Activated CD4-positive, alpha-beta T cell treated with anti-CD3 and anti-CD28 coated beads, Interleukin-2, amount 10 ng/mL, durations not matched to agents 24 days and 14 days (primary cell): ENCODE data around the gene TAGLN2. TPM values are rescaled to one million over a fixed set of nuclear protein-coding genes. Genes with fewer than 3 reads are reported as not detected.
A peak's percentile ranks its signal among the peaks of the same experiment; 100 is the strongest.

ENCODE experiments used
- DNase-seq: peaks from one replicate; pipeline ENCODE4 v3.0.0; 2022
- H3K27ac Mint-ChIP-seq: one replicate; pipeline ENCODE4 v1.8.0; 2022; ENCODE audit warnings: mild to moderate bottlenecking, mixed read lengths
- H3K27me3 Mint-ChIP-seq: one replicate; pipeline ENCODE4 v1.8.0; 2022; ENCODE audit warnings: mixed read lengths
- H3K36me3 Mint-ChIP-seq: one replicate; pipeline ENCODE4 v1.8.0; 2022; ENCODE audit warnings: low read depth, mild to moderate bottlenecking, mixed read lengths
- H3K4me1 Mint-ChIP-seq: one replicate; pipeline ENCODE4 v1.8.0; 2021; ENCODE audit warnings: mixed read lengths
- H3K4me3 Mint-ChIP-seq: one replicate; pipeline ENCODE4 v1.8.0; 2022; ENCODE audit warnings: mild to moderate bottlenecking, moderate library complexity, mixed read lengths
- H3K9me3 Mint-ChIP-seq: one replicate; pipeline ENCODE4 v1.8.0; 2021; ENCODE audit warnings: mixed read lengths
- intact Hi-C: fragments of 100-400 bp; cut with micrococcal nuclease; formaldehyde crosslinking; loops from one replicate; pipeline ENCODE4 v1.15.1; 2023
- total RNA-seq: library from RNA; stranded (reverse); gene quantifications from 2 replicates; pipeline ENCODE4 v1.2.3, GENCODE V29; 2022

Gene TAGLN2
- total RNA-seq, 1 donor from 2014 or later, result 488 TPM

- H3K27ac Mint-ChIP-seq, result no peak overlapping the region
- H3K27me3 Mint-ChIP-seq, result peaks cover 63% of the 10 kb centered on the region
- H3K4me3 Mint-ChIP-seq, result no peak overlapping the region
- DNase-seq, result no peak
- H3K36me3 Mint-ChIP-seq, result no peaks in the 10 kb centered on the region
- no peaks in the 10 kb centered on the region for H3K9me3 Mint-ChIP-seq
- intact Hi-C loops, result no loop called here
- H3K4me1 Mint-ChIP-seq, result peaks cover 6% of the 10 kb centered on the region
These were observed 18.8 kb upstream of the TAGLN2 start for GRCh38 chr1:159943908-159944622.

- no peak for DNase-seq
- H3K36me3 Mint-ChIP-seq, result no peaks in the 10 kb centered on the region
- no peaks in the 10 kb centered on the region for H3K9me3 Mint-ChIP-seq
- intact Hi-C loops, result no loop called here
- H3K4me1 Mint-ChIP-seq, result peaks cover 8% of the 10 kb centered on the region
- peaks cover 64% of the 10 kb centered on the region for H3K27me3 Mint-ChIP-seq
- H3K27ac Mint-ChIP-seq, result no peak overlapping the region
- no peak overlapping the region for H3K4me3 Mint-ChIP-seq
These were observed 18.0 kb upstream of the TAGLN2 start for GRCh38 chr1:159943278-159943640.

GRCh38 chr1:159942632-159943277 lies 17.4 kb upstream of the TAGLN2 start:
- H3K27me3 Mint-ChIP-seq, result peaks cover 59% of the 10 kb centered on the region
- no peak overlapping the region for H3K27ac Mint-ChIP-seq
- no peak for DNase-seq
- H3K9me3 Mint-ChIP-seq, result no peaks in the 10 kb centered on the region
- peaks cover 13% of the 10 kb centered on the region for H3K4me1 Mint-ChIP-seq
- H3K4me3 Mint-ChIP-seq, result no peak overlapping the region
- intact Hi-C loops, result no loop called here
- no peaks in the 10 kb centered on the region for H3K36me3 Mint-ChIP-seq

- no peak overlapping the region for H3K27ac Mint-ChIP-seq
- H3K4me1 Mint-ChIP-seq, result peaks cover 16% of the 10 kb centered on the region
- H3K9me3 Mint-ChIP-seq, result no peaks in the 10 kb centered on the region
- no peak overlapping the region for H3K4me3 Mint-ChIP-seq
- intact Hi-C loops, result no loop called here
- H3K36me3 Mint-ChIP-seq, result no peaks in the 10 kb centered on the region
- no peak for DNase-seq
- peaks cover 53% of the 10 kb centered on the region for H3K27me3 Mint-ChIP-seq
These were observed 16.6 kb upstream of the TAGLN2 start for GRCh38 chr1:159941591-159942560.

DNA sequence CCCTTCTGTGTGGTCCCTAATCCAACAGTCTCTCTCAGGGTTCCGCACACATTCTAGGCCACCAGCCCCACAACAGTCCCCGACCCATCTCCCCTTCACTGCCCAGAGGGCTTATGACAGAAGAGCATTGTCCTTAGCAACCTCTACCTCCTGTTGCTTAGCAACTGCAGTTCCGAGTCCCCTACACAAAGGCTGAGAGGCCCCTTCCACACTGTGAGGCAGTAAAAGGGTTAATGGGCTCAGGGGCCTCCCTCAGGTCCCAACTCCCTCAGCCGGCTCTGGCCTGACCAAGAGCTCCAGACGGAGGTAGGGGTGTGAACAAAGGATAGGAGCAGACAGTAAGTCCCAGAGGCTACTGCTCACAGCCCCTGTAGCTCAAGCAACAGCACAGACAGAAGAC lies 15.8 kb upstream of the TAGLN2 start:
- Mint-ChIP-seq H3K27me3 (peaks cover 48% of the 10 kb centered on the region), H3K9me3 (no peaks in the 10 kb centered on the region), H3K4me1 (peaks cover 20% of the 10 kb centered on the region), H3K4me3 (no peak overlapping the region), H3K27ac (no peak overlapping the region), H3K36me3 (no peaks in the 10 kb centered on the region)
- intact Hi-C loops, result no loop called here
- DNase-seq, result no peak

- H3K27ac Mint-ChIP-seq, result no peak overlapping the region
- peaks cover 43% of the 10 kb centered on the region for H3K27me3 Mint-ChIP-seq
- peaks cover 15% of the 10 kb centered on the region for H3K4me1 Mint-ChIP-seq
- intact Hi-C loops, result no loop called here
- H3K36me3 Mint-ChIP-seq, result no peaks in the 10 kb centered on the region
- no peak for DNase-seq
- H3K4me3 Mint-ChIP-seq, result no peak overlapping the region
- H3K9me3 Mint-ChIP-seq, result no peaks in the 10 kb centered on the region
These were observed 14.8 kb upstream of the TAGLN2 start for GRCh38 chr1:159940006-159940620.

DNA sequence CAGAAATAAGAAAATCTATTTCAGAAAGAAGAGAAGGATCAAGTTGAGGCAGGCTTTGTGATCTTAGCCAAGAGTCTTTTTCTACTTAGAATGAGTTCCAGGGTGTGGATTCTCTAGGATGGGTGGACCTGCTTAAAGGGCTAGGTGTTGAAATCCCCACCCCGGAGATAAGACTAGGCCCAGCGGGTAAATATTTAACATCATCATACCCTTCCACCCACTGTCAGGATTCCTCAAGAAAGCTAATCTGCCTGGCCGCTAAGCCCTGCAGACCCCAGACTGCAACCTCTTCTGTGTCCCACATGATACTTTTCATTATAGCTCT lies 14.3 kb upstream of the TAGLN2 start:
- Mint-ChIP-seq H3K27me3 (peaks cover 42% of the 10 kb centered on the region), H3K27ac (no peak overlapping the region)
- intact Hi-C loops, result no loop called here

DNA sequence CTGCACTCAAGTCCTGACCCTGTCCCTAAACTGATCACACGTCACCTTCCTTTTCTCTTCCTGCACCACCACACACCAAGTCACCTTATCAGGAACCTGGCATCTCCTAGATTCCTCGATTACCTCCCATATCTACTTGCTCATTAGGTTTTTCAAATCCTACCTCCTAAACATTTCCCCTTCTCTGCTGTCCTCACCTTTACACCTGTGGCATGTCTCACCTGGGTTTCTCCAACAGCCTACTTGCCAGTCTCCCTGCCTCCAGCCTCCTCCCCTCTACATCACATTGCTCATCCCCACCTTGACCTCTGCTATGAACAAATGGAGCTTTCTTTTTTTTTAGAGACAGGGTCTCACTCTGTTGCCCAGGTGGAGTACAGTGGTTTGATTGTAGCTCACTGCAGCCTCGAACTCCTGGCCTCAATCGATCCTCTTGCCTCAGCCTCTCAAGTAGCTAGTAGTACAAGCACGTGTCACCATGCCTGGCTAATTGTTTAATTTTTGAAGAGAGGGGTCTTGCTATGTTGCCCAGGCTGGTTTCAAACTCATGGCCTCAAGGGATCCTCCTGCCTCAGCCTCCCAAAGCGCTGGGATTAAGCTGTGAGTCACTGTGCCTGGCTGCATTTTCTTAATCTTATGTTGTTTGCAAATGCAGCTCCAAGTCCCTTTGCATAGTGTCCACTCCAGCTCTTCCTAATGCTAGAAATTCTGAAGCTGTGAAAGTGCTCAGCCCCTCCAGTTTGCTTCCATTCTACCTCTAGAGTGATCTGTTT lies 13.8 kb upstream of the TAGLN2 start:
- no peak for DNase-seq
- no peaks in the 10 kb centered on the region for H3K36me3 Mint-ChIP-seq
- H3K27ac Mint-ChIP-seq, result no peak overlapping the region
- H3K27me3 Mint-ChIP-seq, result peaks cover 36% of the 10 kb centered on the region
- H3K4me3 Mint-ChIP-seq, result no peak overlapping the region
- intact Hi-C loops, result no loop called here
- no peaks in the 10 kb centered on the region for H3K9me3 Mint-ChIP-seq
- H3K4me1 Mint-ChIP-seq, result peaks cover 15% of the 10 kb centered on the region

More for the DNA sequence above, 14.3 kb upstream of the TAGLN2 start:
- DNase-seq, result no peak
- Mint-ChIP-seq H3K4me3 (no peak overlapping the region), H3K36me3 (no peaks in the 10 kb centered on the region), H3K9me3 (no peaks in the 10 kb centered on the region), H3K4me1 (peaks cover 15% of the 10 kb centered on the region)

GRCh38 chr1:159938211-159938852 lies 13.0 kb upstream of the TAGLN2 start:
- no peaks in the 10 kb centered on the region for H3K36me3 Mint-ChIP-seq

DNA sequence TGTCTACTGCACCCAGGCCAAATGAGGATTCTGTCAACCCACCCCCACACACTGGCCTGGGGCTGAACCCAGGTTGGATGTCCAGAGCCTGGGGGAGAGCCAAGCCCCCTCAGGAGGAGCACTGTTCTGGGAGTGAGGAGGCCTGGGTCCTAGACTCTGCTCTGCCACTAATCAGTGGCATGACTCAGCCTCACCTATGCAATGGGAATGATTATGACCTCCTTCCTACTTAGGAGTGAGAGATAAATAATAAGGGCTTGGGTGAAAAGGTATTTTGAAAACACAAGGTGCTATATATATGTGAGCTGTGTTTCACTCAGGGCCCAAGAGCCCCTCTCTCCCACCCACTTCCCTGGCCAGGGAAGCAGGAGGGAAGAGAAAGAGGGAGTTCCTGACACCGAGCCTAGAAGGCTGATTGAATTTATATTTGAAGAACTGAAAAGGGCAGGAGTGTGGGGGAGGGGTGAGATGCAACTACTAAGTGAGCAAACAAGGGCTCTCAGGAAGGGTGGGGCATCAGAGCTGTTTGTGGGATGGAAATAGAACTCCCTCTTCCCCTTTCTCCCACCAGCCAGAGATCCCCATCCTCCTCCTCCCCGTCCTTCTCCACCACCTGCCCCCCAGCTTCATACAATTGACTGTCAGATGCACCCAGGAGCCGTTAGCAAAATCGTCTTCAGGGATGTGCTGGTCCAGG lies 11.9 kb upstream of the TAGLN2 start:
- no peak for DNase-seq
- Mint-ChIP-seq H3K36me3 (no peaks in the 10 kb centered on the region), H3K4me3 (no peak overlapping the region), H3K27me3 (peaks cover 25% of the 10 kb centered on the region), H3K27ac (no peak overlapping the region), H3K4me1 (peaks cover 17% of the 10 kb centered on the region), H3K9me3 (no peaks in the 10 kb centered on the region)
- intact Hi-C loops, result loop anchor here (2.0 kb wide), 1 partner anchor 142 kb away; no protein-coding TSS in a partner anchor

More at GRCh38 chr1:159938211-159938852, 13.0 kb upstream of the TAGLN2 start:
- H3K4me3 Mint-ChIP-seq, result no peak overlapping the region
- DNase-seq, result no peak
- H3K27me3 Mint-ChIP-seq, result peaks cover 33% of the 10 kb centered on the region
- no peaks in the 10 kb centered on the region for H3K9me3 Mint-ChIP-seq
- peaks cover 15% of the 10 kb centered on the region for H3K4me1 Mint-ChIP-seq
- intact Hi-C loops, result no loop called here
- no peak overlapping the region for H3K27ac Mint-ChIP-seq

DNA sequence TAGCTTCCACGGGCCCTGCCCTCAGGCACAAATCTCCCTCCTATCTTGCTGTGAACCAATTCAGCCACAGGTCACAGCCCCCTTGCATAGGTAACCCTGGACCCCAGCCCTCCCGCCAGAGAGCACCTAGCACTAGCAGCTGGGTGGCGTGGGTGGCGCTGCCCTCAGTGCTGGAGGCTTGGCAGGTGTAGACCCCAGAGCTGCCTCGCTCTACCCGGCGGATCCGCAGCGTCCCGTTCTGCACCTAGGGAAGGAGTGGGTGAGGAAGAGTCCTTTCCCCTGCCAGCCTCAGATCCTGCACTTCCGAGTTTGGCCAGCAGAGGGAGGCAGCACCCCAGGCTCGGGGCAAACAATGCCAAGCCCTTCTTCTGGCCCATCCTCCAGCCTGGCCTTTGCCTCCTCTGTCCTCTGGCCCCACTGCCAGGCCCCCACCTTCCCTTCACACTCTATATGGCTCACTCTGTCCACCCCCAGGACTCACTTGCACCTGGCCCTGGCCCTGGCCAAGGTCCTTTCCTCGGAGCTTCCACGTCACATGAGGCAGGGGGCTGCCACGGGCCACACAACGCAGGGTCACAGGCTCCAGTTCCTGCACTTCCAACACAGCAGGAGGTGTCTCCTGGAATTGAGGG lies 11.1 kb upstream of the TAGLN2 start:
- H3K27me3 Mint-ChIP-seq, result peaks cover 25% of the 10 kb centered on the region
- H3K4me3 Mint-ChIP-seq, result no peak overlapping the region
- intact Hi-C loops, result loop anchor here (1.0 to 2.0 kb wide), 2 partner anchors 71 to 142 kb away; no protein-coding TSS in a partner anchor
- no peaks in the 10 kb centered on the region for H3K9me3 Mint-ChIP-seq
- no peak overlapping the region for H3K27ac Mint-ChIP-seq
- no peaks in the 10 kb centered on the region for H3K36me3 Mint-ChIP-seq
- peak; percentile 96 for DNase-seq
- peaks cover 17% of the 10 kb centered on the region for H3K4me1 Mint-ChIP-seq

- intact Hi-C loops, result loop anchor here (1.0 to 2.0 kb wide), 2 partner anchors 72 to 143 kb away; no protein-coding TSS in a partner anchor
- H3K27ac Mint-ChIP-seq, result no peak overlapping the region
- H3K4me1 Mint-ChIP-seq, result peaks cover 17% of the 10 kb centered on the region
- no peak for DNase-seq
- no peaks in the 10 kb centered on the region for H3K9me3 Mint-ChIP-seq
- H3K36me3 Mint-ChIP-seq, result no peaks in the 10 kb centered on the region
- H3K27me3 Mint-ChIP-seq, result peaks cover 23% of the 10 kb centered on the region
- no peak overlapping the region for H3K4me3 Mint-ChIP-seq
These were observed 10.5 kb upstream of the TAGLN2 start for GRCh38 chr1:159935719-159936272.
